ENCODE results near the gene CRNKL1.

The CRNKL1 gene

GRCh38 chr20:20060234-20060998 is 8.2 kb upstream of the CRNKL1 start:
- DNase-seq = no peak

GRCh38 chr20:20051767-20052073 is 546 bp downstream of the CRNKL1 start:
- DNase-seq = no peak

DNA sequence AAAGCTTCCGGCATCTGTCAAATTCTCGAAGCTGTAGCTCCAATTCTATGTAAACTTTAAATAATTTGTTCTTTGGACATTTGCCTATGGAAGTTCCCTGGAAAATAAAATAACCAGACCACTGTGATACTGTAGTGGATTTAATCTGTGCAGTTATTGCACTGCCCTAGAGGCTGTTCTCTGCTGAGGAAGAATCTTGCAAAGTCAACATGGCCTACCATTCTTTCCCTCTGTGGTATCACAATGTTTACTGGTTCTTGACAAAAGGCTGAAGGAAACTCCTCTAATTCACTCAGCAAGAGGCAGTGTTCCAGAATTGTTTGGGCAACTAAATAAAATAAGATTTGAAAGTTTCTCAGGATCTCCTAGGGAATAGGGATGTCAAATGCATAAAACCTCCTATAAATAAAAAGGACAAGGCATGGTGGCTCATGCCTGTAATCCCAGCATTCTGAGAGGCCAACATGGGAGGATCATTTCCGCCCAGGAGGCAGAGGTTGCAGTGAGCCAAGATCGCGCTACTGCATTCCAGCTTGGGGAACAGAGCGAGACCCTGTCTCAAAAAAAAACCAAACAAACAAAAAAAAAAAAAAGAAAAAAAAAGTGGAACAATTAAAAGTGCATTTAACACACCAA is 12.4 kb downstream of the CRNKL1 start:
- DNase-seq = no peak

GRCh38 chr20:20038586-20038985 is 13.7 kb downstream of the CRNKL1 start:
- no peak for DNase-seq

- DNase-seq = no peak
Measured at GRCh38 chr20:20037960-20038359, 14.3 kb downstream of the CRNKL1 start.

DNA sequence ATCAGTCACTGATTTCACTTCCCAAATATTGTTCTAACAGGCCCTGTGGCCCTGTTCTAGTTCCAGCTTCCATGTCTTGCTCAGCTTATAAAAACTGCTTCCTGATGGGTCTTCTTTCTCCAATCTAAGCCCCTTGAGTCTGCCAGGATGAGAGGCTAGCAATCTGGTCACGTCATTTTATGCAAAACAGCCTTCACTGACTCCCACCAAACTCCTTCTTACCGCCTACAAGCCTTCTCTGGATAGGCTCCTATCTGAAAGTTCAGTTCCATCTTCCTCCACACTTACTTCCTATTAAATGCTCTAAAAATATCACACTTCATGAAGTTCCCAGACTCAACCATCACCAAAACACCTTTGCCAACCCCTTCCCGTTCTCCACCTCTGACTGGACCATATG is 15.5 kb downstream of the CRNKL1 start:
- DNase-seq = no peak

DNA sequence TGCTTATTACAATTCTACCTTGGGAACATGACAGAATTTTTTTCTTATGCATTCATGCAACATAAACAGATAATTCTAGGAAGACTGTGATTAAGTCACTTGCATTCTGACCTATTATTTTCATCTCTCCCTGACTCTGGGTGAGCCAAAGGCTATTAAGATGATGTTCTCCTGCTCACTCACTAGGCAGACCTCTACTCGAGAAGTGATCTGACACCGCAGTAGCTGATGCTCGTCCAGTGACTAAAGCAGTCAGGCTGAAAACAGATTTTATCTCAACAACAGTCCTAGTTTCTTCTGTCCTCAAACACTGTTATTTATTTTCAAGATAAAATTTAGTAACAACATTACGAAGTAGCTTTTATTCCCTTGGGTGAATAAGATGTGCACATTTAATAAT is 17.8 kb downstream of the CRNKL1 start:
- no peak for DNase-seq

DNA sequence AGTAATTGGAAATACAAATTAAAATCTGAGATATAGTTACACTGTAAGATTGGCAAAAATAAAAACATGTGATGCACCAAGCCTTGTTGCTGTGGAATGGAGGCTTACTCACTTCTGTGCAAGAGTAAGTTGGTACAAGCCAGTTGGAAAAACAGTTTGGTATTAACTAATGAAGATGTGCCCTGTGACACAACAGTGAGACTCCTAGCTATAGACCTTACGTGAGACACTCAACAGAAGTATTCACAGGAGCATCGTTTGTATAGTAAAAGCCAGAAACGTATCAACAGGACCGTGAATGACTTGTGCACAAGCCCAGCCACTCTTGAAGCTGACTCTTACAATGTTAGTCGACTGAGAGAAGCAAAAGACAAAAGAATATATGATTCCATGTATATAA is 20.5 kb downstream of the CRNKL1 start:
- DNase-seq = no peak

DNA sequence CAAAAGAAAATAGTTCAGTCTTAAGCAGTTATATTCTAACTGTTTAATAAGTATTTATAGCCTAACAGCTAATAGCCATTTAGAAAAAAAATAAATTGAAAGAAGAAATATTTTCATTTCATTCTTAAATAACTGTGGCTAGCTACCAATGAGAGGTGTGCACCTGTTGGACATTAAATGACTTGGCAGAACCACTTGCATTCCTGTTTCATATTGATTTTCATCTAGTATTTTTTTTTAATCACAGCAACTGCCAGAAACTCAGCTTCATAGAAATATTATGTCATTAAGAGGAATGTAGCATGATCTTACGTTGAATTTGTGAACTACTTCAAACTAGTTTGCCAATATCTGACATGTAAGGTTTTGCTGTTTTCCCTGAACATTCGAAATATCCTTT is 25.0 kb downstream of the CRNKL1 start:
- DNase-seq = no peak

DNA sequence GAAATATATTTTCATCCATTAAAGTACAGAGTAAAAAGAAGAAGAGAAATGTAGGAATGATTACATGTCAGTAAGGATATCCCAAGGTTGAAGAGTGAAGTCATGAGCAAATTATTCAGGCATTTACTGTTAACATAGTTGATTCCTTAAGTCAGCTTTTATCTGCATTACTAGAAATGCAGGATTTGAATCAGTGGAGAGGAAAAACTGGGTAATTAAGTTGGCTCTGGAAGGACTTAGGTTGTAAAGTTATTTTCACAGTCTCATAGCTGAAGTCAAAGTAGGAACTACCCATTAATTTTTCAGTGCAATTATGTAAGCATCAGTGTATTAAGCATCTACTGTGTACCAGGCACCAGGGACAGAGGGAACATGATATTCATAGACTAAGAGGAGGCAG is 27.3 kb downstream of the CRNKL1 start:
- no peak for DNase-seq

DNA sequence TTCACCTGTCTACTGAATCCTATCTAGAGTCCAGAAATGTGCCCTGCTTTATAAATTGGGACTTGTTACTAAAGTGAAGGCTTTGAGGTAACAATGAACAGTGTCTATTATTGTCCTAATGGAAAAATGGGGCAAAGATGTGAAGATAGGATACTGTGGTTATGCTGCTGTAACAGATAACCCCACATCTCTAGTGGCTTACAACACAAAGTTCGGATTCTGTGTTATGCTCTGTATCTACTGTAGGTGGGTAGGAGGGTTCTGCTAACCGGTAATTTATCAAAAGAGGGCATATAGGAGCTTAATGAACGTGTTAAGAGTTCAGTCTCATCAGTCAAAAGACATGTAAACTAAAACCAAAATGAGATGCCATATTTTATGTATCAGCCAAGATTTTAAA is 28.9 kb downstream of the CRNKL1 start:
- DNase-seq = no peak

GRCh38 chr20:20022498-20022897 is 29.8 kb downstream of the CRNKL1 start:
- DNase-seq = no peak

- no peak for DNase-seq
Measured at GRCh38 chr20:20021835-20022234, 30.4 kb downstream of the CRNKL1 start.

DNA sequence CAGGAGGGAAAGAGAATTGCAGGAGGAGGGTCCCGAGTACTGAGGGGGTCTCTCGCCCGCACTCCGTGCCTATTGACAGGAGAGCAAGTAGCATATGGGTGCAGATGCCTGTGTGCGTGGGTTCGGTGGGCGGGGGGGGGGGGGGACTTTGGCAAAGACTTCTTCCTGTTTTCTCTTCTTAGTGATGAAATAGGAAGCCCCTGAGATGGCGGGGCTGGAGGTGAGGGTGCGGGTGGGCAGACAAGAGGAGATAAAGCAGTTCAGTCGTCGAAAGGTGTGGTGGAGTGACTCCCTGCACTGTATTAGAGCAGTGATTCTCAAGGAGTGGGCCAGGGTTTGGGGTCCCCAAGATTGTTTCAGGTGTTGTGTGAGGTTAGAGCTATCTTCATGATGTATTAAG is 31.4 kb downstream of the CRNKL1 start:
- DNase-seq = no peak

DNA sequence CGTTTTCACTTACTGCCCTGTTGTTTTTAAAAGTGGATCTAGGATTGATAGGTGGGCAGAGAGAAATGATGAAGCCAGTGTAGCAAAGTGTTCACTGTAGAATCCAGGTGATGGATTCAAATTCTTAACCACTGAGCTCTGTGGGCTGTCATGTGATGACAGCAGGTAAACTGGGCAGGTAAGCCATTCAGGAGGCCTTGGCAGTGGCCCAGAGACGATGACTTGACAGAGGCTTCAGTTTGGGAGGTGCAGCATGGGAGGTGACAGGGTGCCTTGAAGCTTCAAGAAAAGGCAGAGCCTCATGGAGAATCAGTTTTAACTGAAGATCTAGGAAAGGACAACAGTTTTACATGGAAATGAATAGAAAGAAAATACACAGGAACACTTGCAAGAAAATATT is 33.1 kb downstream of the CRNKL1 start:
- no peak for DNase-seq

DNA sequence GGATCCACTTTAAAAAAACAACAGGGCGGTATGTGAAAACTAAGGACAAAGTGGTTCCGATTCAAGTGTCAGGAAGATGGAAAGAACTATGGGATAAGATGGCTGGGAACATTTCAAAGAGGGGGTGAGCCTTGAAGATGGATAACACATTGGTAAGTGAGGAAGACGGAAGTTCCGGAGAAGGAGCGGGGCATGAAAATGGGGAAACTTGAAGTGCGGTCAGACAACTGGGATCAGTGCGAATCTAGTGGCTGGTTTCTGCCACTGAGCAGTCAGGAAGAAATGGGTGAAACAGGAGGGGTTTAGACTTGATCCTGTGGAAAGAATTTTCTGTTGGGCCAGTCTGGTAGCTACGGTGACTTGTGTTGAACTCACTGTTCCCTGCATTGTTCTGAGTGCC is 33.9 kb downstream of the CRNKL1 start:
- DNase-seq = no peak

DNA sequence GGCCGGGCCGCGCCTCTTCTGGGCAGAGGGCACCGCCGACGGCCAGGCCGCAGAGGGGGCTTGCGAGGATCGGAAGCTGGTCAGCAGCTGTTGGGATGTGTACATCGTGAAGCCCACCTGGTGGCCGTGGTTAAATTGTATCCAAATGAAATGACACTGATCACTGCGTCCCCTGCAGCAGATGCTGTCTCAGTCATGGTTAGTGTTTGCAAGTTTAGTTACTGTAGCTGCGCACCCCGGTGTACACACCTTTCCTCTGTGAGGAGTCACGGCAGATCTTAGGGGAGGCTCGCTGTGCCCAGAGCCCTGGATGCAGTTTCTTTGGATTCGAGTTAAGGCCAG is 34.5 kb downstream of the CRNKL1 start:
- DNase-seq = no peak

DNA sequence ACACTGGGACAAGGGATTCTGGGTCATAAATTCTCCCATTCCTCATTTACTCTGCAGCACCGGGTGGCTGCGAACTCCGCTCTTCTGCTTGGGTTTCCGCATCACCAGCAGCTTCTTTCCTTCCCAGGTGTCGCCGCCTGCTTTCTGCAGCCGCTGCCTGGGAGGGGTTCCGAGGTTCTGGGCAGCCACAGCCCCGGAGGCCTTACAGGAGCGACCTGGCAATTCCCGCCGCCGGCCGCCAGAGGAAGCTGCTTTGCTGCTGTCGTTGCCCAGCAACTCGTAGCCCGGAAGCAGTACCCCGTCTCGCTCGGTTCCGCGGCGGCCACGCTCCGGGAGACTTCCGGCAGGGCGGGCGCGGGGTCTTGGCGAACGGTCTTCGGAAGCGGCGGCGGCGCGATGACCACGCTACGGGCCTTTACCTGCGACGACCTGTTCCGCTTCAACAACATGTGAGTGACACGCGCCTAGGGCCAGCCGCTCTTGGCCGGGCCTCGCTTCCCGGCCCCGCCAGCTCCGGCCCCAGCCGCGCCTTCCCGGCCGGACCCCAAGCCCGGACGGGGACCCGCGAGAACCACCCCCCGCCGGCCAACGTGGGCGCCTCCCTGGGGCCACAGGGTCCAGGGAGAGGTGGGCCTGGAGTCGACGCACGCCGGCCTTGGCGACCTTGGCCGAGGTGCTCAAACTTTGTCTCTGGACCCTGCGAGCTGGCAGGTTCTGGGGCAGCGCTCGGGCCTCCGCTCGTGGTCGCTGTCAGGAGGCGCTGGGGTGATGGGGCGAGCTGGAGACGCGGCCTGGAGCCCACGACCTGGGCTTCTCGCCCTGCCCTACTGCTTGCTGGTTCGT is 35.0 kb downstream of the CRNKL1 start, which contains the start of gene NAA20:
TSS of gene NAA20 (plus strand) at position 362 of the 843 bp plus-strand sequence. CDS start at position 397, 35 bp downstream.
- DNase-seq = peak; percentile 94

GRCh38 chr20:20014659-20015058 is 37.6 kb downstream of the CRNKL1 start:
- no peak for DNase-seq

- no peak for DNase-seq
Measured at GRCh38 chr20:20012541-20012940, 39.7 kb downstream of the CRNKL1 start.

- DNase-seq = peak; percentile 41
Measured at GRCh38 chr20:20010639-20011500, 41.4 kb downstream of the CRNKL1 start.

DNA sequence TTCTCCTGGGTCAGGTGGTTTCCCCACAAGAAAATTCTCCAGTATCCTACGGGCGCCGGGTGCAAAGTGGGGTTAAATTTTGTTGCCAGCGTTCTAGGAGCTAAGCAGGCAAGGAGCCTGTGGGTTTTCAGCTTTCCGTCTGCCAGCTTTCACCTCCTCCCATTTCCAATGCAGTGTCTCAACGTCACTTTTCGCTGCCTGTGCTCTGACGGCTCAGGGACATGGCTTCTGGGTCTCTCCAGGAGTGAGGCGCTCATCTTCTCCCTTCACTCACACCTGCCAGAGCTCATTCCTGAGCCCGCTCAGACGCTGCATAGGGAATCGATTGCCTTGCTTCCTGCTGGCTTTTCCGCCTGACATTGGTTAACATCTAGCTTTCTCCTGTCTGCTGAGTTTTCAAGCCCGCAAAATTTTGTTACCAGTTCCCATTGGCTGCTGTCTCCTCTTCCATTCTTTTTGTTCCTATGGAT is 42.4 kb downstream of the CRNKL1 start:
- no peak for DNase-seq

- DNase-seq = no peak
Measured at GRCh38 chr20:20005342-20005741, 46.9 kb downstream of the CRNKL1 start.

All from COR-L47 (cell line).